ENCODE measurements around the gene MAP3K15. TPM values are rescaled to one million over a fixed set of nuclear protein-coding genes. Genes with fewer than 3 reads are reported as not detected.
A peak's percentile ranks its signal among the peaks of the same experiment; 100 is the strongest.

The MAP3K15 gene
- total RNA-seq, 1 experiment from 2014 or later: not detected

GRCh38 chrX:19343085-19343534 lies 172.2 kb downstream of the MAP3K15 start:
- TF ChIP-seq EZH2 (IDR thresholded peaks at IDR 0.05; ENCODE audit: low read depth): no peak
- no peak for TF ChIP-seq CTCF (conservative IDR thresholded peaks at IDR 0.05)
- no peak overlapping the region for H3K27ac ChIP-seq
- H3K4me2 ChIP-seq: peak overlapping the region; percentile 83
- no peaks in the 10 kb centered on the region for H3K9me3 ChIP-seq (ENCODE audit: insufficient read depth, low read depth)
- H3K36me3 ChIP-seq (ENCODE audit: low read depth): no peaks in the 10 kb centered on the region
- no peaks in the 10 kb centered on the region for H3K27me3 ChIP-seq (ENCODE audit: insufficient read depth, low read depth)
- peak overlapping the region; percentile 91 for H2AFZ ChIP-seq
- H3K4me3 ChIP-seq: peak overlapping the region; percentile 86
- CTCF ChIA-PET: interaction anchor here (0.6 kb wide), 1 partner anchor 424 kb away, joined by 4 read pairs; no protein-coding TSS in a partner anchor
- H3K9me2 ChIP-seq (ENCODE audit: insufficient read depth): no peaks in the 10 kb centered on the region
- H3K4me1 ChIP-seq (replicated peaks; ENCODE audit: insufficient read depth): peaks cover 9% of the 10 kb centered on the region; the same call in 1 of the 2 replicates
- no peaks in the 10 kb centered on the region for H3F3A ChIP-seq (ENCODE audit: insufficient read depth, low read depth)
- BruUV-seq (replicated peaks): TSS peak; percentile 55
- DNase-seq: no peak
- no peaks in the 10 kb centered on the region; the same call in 1 of the 2 replicates for H4K20me1 ChIP-seq (ENCODE audit: insufficient read depth)
- H3K79me2 ChIP-seq (ENCODE audit: low read depth): peaks cover 40% of the 10 kb centered on the region
- intact Hi-C loops (cut with micrococcal nuclease; ENCODE audit: unreplicated experiment): loop anchor here (5.0 kb wide), 1 partner anchor 1606 kb away; the partner anchor contains the start of gene SCML1
- POLR2A ChIA-PET (ENCODE audit: unreplicated experiment): no interaction called here

- Histone ChIP-seq H3K4me1 (replicated peaks; ENCODE audit: insufficient read depth) (peaks cover 9% of the 10 kb centered on the region; the same call in 1 of the 2 replicates), H3K4me3 (no peak overlapping the region), H3K79me2 (ENCODE audit: low read depth) (peaks cover 34% of the 10 kb centered on the region), H3K9me2 (ENCODE audit: insufficient read depth) (no peaks in the 10 kb centered on the region), H3K27ac (no peak overlapping the region), H3K27me3 (ENCODE audit: insufficient read depth, low read depth) (no peaks in the 10 kb centered on the region), H3F3A (ENCODE audit: insufficient read depth, low read depth) (no peaks in the 10 kb centered on the region), H3K9me3 (ENCODE audit: insufficient read depth, low read depth) (no peaks in the 10 kb centered on the region), H3K36me3 (ENCODE audit: low read depth) (no peaks in the 10 kb centered on the region), H4K20me1 (ENCODE audit: insufficient read depth) (no peaks in the 10 kb centered on the region; the same call in 1 of the 2 replicates), H2AFZ (no peak overlapping the region), H3K4me2 (no peak overlapping the region)
- ChIA-PET POLR2A (ENCODE audit: unreplicated experiment) (no interaction called here), CTCF (interaction anchor here (0.6 kb wide), 1 partner anchor 424 kb away, joined by 4 read pairs; no protein-coding TSS in a partner anchor)
- BruUV-seq (replicated peaks): no TSS peak
- intact Hi-C loops (cut with micrococcal nuclease; ENCODE audit: unreplicated experiment): loop anchor here (5.0 kb wide), 1 partner anchor 1605 kb away; the partner anchor contains the start of gene SCML1
- no peak for TF ChIP-seq EZH2 (IDR thresholded peaks at IDR 0.05; ENCODE audit: low read depth)
- no peak for TF ChIP-seq CTCF (conservative IDR thresholded peaks at IDR 0.05)
- no peak for DNase-seq
Observed at GRCh38 chrX:19342331-19342906, 172.9 kb downstream of the MAP3K15 start.

GRCh38 chrX:19334945-19335626 lies 180.2 kb downstream of the MAP3K15 start:
- Histone ChIP-seq H3K4me1 (replicated peaks; ENCODE audit: insufficient read depth) (no peaks in the 10 kb centered on the region), H3K27me3 (ENCODE audit: insufficient read depth, low read depth) (peaks cover 26% of the 10 kb centered on the region), H3K27ac (no peak overlapping the region), H3K9me2 (ENCODE audit: insufficient read depth) (no peaks in the 10 kb centered on the region), H3K4me3 (no peak overlapping the region), H4K20me1 (ENCODE audit: insufficient read depth) (no peaks in the 10 kb centered on the region), H3K36me3 (ENCODE audit: low read depth) (no peaks in the 10 kb centered on the region), H3F3A (ENCODE audit: insufficient read depth, low read depth) (no peaks in the 10 kb centered on the region), H3K4me2 (no peak overlapping the region), H3K79me2 (ENCODE audit: low read depth) (no peaks in the 10 kb centered on the region), H3K9me3 (ENCODE audit: insufficient read depth, low read depth) (no peaks in the 10 kb centered on the region; the same call in 1 of the 2 replicates), H2AFZ (no peak overlapping the region)
- no peak for DNase-seq
- TF ChIP-seq CTCF (conservative IDR thresholded peaks at IDR 0.05): peak; percentile 54
- TF ChIP-seq EZH2 (IDR thresholded peaks at IDR 0.05; ENCODE audit: low read depth): no peak
- BruUV-seq (replicated peaks): no TSS peak
- intact Hi-C loops (cut with micrococcal nuclease; ENCODE audit: unreplicated experiment): loop anchor here (1.0 to 5.0 kb wide), 4 partner anchors 213 to 945 kb away; partner anchors contain the start of gene ADGRG2
- POLR2A ChIA-PET (ENCODE audit: unreplicated experiment): no interaction called here
- CTCF ChIA-PET: no interaction called here

All from PC-9 (cell line).